Ishikawa (cell line): Measurements from ENCODE around the gene S100A16.

Source experiments
- CEBPB ChIP-seq: IDR thresholded peaks from 2 replicates; pipeline ENCODE4 v1.6.1; 2012
- CREB1 ChIP-seq: IDR thresholded peaks from 2 replicates; pipeline ENCODE4 v1.6.1; 2012; ENCODE audit warnings: low read depth
- EGR1 ChIP-seq: IDR thresholded peaks from 2 replicates; pipeline ENCODE4 v1.6.1; 2012
- EP300 ChIP-seq: IDR thresholded peaks from 2 replicates; pipeline ENCODE4 v1.6.1; 2012; ENCODE audit warnings: borderline replicate concordance
- FOXM1 ChIP-seq: IDR thresholded peaks from 2 replicates; pipeline ENCODE4 v1.6.1; 2012; ENCODE audit warnings: low read depth, borderline replicate concordance
- MAX ChIP-seq: IDR thresholded peaks from 2 replicates; pipeline ENCODE4 v1.6.1; 2012
- NFIC ChIP-seq: IDR thresholded peaks from 2 replicates; pipeline ENCODE4 v1.6.1; 2012
- RAD21 ChIP-seq: IDR thresholded peaks from 2 replicates; pipeline ENCODE4 v1.6.1; 2012; ENCODE audit warnings: low read depth
- REST ChIP-seq: IDR thresholded peaks from 2 replicates; pipeline ENCODE4 v1.6.1; 2012; ENCODE audit warnings: low read depth, mild to moderate bottlenecking
- TAF1 ChIP-seq: IDR thresholded peaks from 2 replicates; pipeline ENCODE4 v1.6.1; 2012; ENCODE audit warnings: low read depth, mild to moderate bottlenecking
- TCF12 ChIP-seq: IDR thresholded peaks from 2 replicates; pipeline ENCODE4 v1.6.1; 2012; ENCODE audit warnings: low read depth
- TEAD4 ChIP-seq: IDR thresholded peaks from 2 replicates; pipeline ENCODE4 v1.6.1; 2012
- USF1 ChIP-seq: IDR thresholded peaks from 2 replicates; pipeline ENCODE4 v1.6.1; 2012
- YY1 ChIP-seq: IDR thresholded peaks from 2 replicates; pipeline ENCODE4 v1.6.1; 2012; ENCODE audit warnings: low read depth
- ZBTB7A ChIP-seq: IDR thresholded peaks from 2 replicates; pipeline ENCODE4 v1.6.1; 2012; ENCODE audit warnings: low read depth

The S100A16 gene

GRCh38 chr1:153628638-153629342, 15.9 kb upstream of the S100A16 start:
- TF ChIP-seq FOXM1 (no peak), CEBPB (no peak), TEAD4 (no peak), CREB1 (no peak), NFIC (no peak), TAF1 (no peak), RAD21 (no peak), EGR1 (no peak), ZBTB7A (no peak), REST (no peak), USF1 (no peak), EP300 (no peak), MAX (no peak), TCF12 (no peak), YY1 (no peak)

- TF ChIP-seq TAF1 (0 out of 2 replicates have a peak, but pooled peaks have one; percentile 38), TEAD4 (no peak), MAX (no peak), FOXM1 (no peak), RAD21 (peak; percentile 12; the same call in 1 of the 2 replicates), ZBTB7A (peak; percentile 97)
Observed at GRCh38 chr1:153627715-153628626, 15.0 kb upstream of the S100A16 start, which contains the start of gene S100A1. TSS of gene S100A1 (plus strand) at chr1:153628434. CDS start at chr1:153630522, 2,088 bp downstream.

GRCh38 chr1:153626904-153627714, 14.2 kb upstream of the S100A16 start, which contains the start of gene S100A13:
TSS of gene S100A13 (minus strand) at chr1:153627505. CDS start at chr1:153626472, 1,033 bp downstream.
- peak; percentile 62; the same call in 1 of the 2 replicates for TF ChIP-seq FOXM1
- TF ChIP-seq YY1, result peak; percentile 75
- TF ChIP-seq RAD21, result peak; percentile 65; the same call in 1 of the 2 replicates
- no peak for TF ChIP-seq CREB1
- no peak for TF ChIP-seq USF1
- TF ChIP-seq REST, result no peak
- TF ChIP-seq TAF1, result peak; percentile 71; the same call in 1 of the 2 replicates
- peak; percentile 84 for TF ChIP-seq MAX
- peak; percentile 75 for TF ChIP-seq TEAD4
- no peak; the same call in 1 of the 2 replicates for TF ChIP-seq CEBPB
- TF ChIP-seq EGR1, result peak; percentile 92
- peak; percentile 85 for TF ChIP-seq TCF12
- TF ChIP-seq NFIC, result peak; percentile 88
- TF ChIP-seq EP300, result peak; percentile 72
- TF ChIP-seq ZBTB7A, result peak; percentile 47; the same call in 1 of the 2 replicates

- TF ChIP-seq RAD21 (no peak), EGR1 (no peak), ZBTB7A (no peak), NFIC (no peak), YY1 (no peak)
Observed at GRCh38 chr1:153626477-153626903, 13.6 kb upstream of the S100A16 start.
